Panc1 (cell line): Measurements from ENCODE around the gene SLN.

Experiments
- POLR2AphosphoS5 ChIP-seq: IDR thresholded peaks from 2 replicates; pipeline ENCODE4 v1.6.1; 2012; ENCODE audit warnings: mild to moderate bottlenecking, low read depth, low read length, moderate library complexity
- REST ChIP-seq, 2 experiments: IDR thresholded peaks; 2 replicates each; pipeline ENCODE4 v1.6.1; 2011 to 2012; ENCODE audit warnings: low read depth in 2 of 2, control low read depth in 1 of 2, low read length in 1 of 2, mild to moderate bottlenecking in 1 of 2, moderate library complexity in 1 of 2; ENCODE audit not compliant: insufficient read depth in 1 of 2
- SIN3A ChIP-seq: IDR thresholded peaks from 2 replicates; pipeline ENCODE4 v1.6.1; 2012; ENCODE audit warnings: low read depth, mild to moderate bottlenecking, low read length, moderate library complexity, borderline replicate concordance; ENCODE audit not compliant: insufficient read depth
- TCF7L2 ChIP-seq: IDR thresholded peaks from 2 replicates; pipeline ENCODE4 v1.6.1; 2011; ENCODE audit warnings: mild to moderate bottlenecking, low read depth, low read length, inconsistent platforms
- TF ChIP-seq, protein P1 (sequence below): fragments of 450-650 bp; IDR thresholded peaks from 2 replicates; pipeline ENCODE4 v1.5.1; 2017; ENCODE audit warnings: mild to moderate bottlenecking

- TF ChIP-seq, protein P1, sequence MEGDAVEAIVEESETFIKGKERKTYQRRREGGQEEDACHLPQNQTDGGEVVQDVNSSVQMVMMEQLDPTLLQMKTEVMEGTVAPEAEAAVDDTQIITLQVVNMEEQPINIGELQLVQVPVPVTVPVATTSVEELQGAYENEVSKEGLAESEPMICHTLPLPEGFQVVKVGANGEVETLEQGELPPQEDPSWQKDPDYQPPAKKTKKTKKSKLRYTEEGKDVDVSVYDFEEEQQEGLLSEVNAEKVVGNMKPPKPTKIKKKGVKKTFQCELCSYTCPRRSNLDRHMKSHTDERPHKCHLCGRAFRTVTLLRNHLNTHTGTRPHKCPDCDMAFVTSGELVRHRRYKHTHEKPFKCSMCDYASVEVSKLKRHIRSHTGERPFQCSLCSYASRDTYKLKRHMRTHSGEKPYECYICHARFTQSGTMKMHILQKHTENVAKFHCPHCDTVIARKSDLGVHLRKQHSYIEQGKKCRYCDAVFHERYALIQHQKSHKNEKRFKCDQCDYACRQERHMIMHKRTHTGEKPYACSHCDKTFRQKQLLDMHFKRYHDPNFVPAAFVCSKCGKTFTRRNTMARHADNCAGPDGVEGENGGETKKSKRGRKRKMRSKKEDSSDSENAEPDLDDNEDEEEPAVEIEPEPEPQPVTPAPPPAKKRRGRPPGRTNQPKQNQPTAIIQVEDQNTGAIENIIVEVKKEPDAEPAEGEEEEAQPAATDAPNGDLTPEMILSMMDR: no peak
- TF ChIP-seq POLR2AphosphoS5 (no peak), REST (IDR thresholded peaks at IDR 0.05; ENCODE audit: insufficient read depth in 1 of 2, low read depth in 2 of 2, low read length in 1 of 2) (no peak), TCF7L2 (no peak), SIN3A (no peak)
Measured at GRCh38 chr11:107710301-107710700, 1.6 kb downstream of the SLN start.
